Mesenchymal stem cell (in vitro differentiated cells and primary cell): ENCODE measurements around the gene CWF19L2.

Source experiments
- DNase-seq: peaks from one replicate; pipeline ENCODE4 v3.0.0-alpha.2; 2013
- H2AFZ ChIP-seq: one replicate; pipeline ENCODE4 v1.6.1; 2013; ENCODE audit warnings: low read depth, mild to moderate bottlenecking, control low read depth, inconsistent platforms, low read length, moderate library complexity
- H2AK5ac ChIP-seq: 2 replicates; pipeline ENCODE4 v1.6.1; 2013; ENCODE audit warnings: low read length, moderate library complexity, mild to moderate bottlenecking, inconsistent platforms; ENCODE audit not compliant: severe bottlenecking
- H2BK120ac ChIP-seq: one replicate; pipeline ENCODE4 v1.6.1; 2013; ENCODE audit warnings: low read depth, mild to moderate bottlenecking, inconsistent platforms, low read length, moderate library complexity
- H2BK12ac ChIP-seq, 2 experiments: one replicate each; pipeline ENCODE4 v1.6.1; 2013; ENCODE audit warnings: inconsistent platforms in 2 of 2, low read length in 2 of 2, mild to moderate bottlenecking in 2 of 2, moderate library complexity in 2 of 2, control low read depth in 1 of 2
- H2BK15ac ChIP-seq: one replicate; pipeline ENCODE4 v1.6.1; 2013; ENCODE audit warnings: mild to moderate bottlenecking, low read depth, inconsistent platforms; ENCODE audit not compliant: poor library complexity, severe bottlenecking
- H2BK5ac ChIP-seq: 2 replicates; pipeline ENCODE4 v1.6.1; 2013; ENCODE audit warnings: low read depth, mild to moderate bottlenecking, low read length, control low read depth, inconsistent platforms; ENCODE audit not compliant: poor library complexity, severe bottlenecking
- H3K14ac ChIP-seq, 2 experiments: one replicate each; pipeline ENCODE4 v1.6.1; 2013; ENCODE audit warnings: inconsistent platforms in 2 of 2, low read length in 2 of 2, control low read depth in 1 of 2, mild to moderate bottlenecking in 1 of 2, moderate library complexity in 1 of 2
- H3K18ac ChIP-seq, 2 experiments: one replicate each; pipeline ENCODE4 v1.6.1; 2013; ENCODE audit warnings: inconsistent platforms in 2 of 2, low read length in 2 of 2, control low read depth in 1 of 2, low read depth in 1 of 2, mild to moderate bottlenecking in 1 of 2
- H3K23ac ChIP-seq, 2 experiments: one replicate each; pipeline ENCODE4 v1.6.1; 2013; ENCODE audit warnings: inconsistent platforms in 2 of 2, low read length in 2 of 2, mild to moderate bottlenecking in 2 of 2, moderate library complexity in 2 of 2, control low read depth in 1 of 2
- H3K27ac ChIP-seq: 2 replicates; pipeline ENCODE4 v1.5.1; 2013; ENCODE audit warnings: mild to moderate bottlenecking, moderate library complexity, low read length, control low read depth, inconsistent platforms; ENCODE audit not compliant: poor library complexity, severe bottlenecking
- H3K27me3 ChIP-seq, 2 experiments: 2 replicates each; pipeline versions ENCODE4 v1.6.1 to v1.7.0; 2013; ENCODE audit warnings: low read length in 2 of 2, mild to moderate bottlenecking in 2 of 2, moderate library complexity in 2 of 2, control low read depth in 1 of 2, inconsistent platforms in 1 of 2; ENCODE audit not compliant: control insufficient read depth in 1 of 2, insufficient read depth in 1 of 2
- H3K36me3 ChIP-seq, 2 experiments: 2 replicates each; pipeline versions ENCODE4 v1.6.1 to v1.7.0; 2013; ENCODE audit warnings: low read length in 2 of 2, control low read depth in 1 of 2, inconsistent platforms in 1 of 2, low read depth in 1 of 2, mild to moderate bottlenecking in 1 of 2; ENCODE audit not compliant: insufficient read depth in 2 of 2, control insufficient read depth in 1 of 2
- H3K4ac ChIP-seq, 2 experiments: one replicate each; pipeline ENCODE4 v1.6.1; 2013; ENCODE audit warnings: inconsistent platforms in 2 of 2, low read length in 2 of 2, mild to moderate bottlenecking in 2 of 2, moderate library complexity in 2 of 2, control low read depth in 1 of 2, low read depth in 1 of 2
- H3K4me1 ChIP-seq: 2 replicates; pipeline ENCODE4 v1.6.1; 2013; ENCODE audit warnings: low read depth, low read length, control low read depth; ENCODE audit not compliant: control insufficient read depth, insufficient read depth
- H3K4me2 ChIP-seq: 2 replicates; pipeline ENCODE4 v1.6.1; 2013; ENCODE audit warnings: low read length, mild to moderate bottlenecking, inconsistent platforms; ENCODE audit not compliant: poor library complexity, severe bottlenecking
- H3K4me3 ChIP-seq, 2 experiments: 2 replicates each; pipeline versions ENCODE4 v1.5.1 to v1.7.0; 2013; ENCODE audit warnings: low read length in 2 of 2, mild to moderate bottlenecking in 2 of 2, control low read depth in 1 of 2, low read depth in 1 of 2; ENCODE audit not compliant: insufficient read depth in 1 of 2
- H3K79me1 ChIP-seq: replicated peaks from 2 replicates; pipeline ENCODE4 v1.6.1; 2013; ENCODE audit warnings: mild to moderate bottlenecking, control low read depth, low read length, inconsistent platforms; ENCODE audit not compliant: poor library complexity, severe bottlenecking
- H3K9ac ChIP-seq: 2 replicates; pipeline ENCODE4 v1.7.0; 2013; ENCODE audit warnings: mild to moderate bottlenecking, low read length, moderate library complexity
- H3K9me3 ChIP-seq: 2 replicates; pipeline ENCODE4 v1.7.0; 2013; ENCODE audit warnings: mild to moderate bottlenecking, low read length; ENCODE audit not compliant: control insufficient read depth
- H4K8ac ChIP-seq: one replicate; pipeline ENCODE4 v1.6.1; 2013; ENCODE audit warnings: inconsistent platforms, mild to moderate bottlenecking, low read length, moderate library complexity
- H4K91ac ChIP-seq: one replicate; pipeline ENCODE4 v1.6.1; 2013; ENCODE audit warnings: mild to moderate bottlenecking, low read length, inconsistent platforms
- WGBS: methylation state at CpG from one replicate; pipeline ENCODE4 v1.1.7; 2013; ENCODE audit warnings: mixed read lengths; 5-methylcytosine and 5-hydroxymethylcytosine counted together

The CWF19L2 gene

GRCh38 chr11:107307991-107308390 is 149.6 kb downstream of the CWF19L2 start:
- Histone ChIP-seq H3K36me3 (peaks cover 0 to 24% of the 10 kb centered on the region in 2 experiments), H3K23ac (no peak overlapping the region), H3K4ac (no peak overlapping the region), H3K18ac (no peak overlapping the region), H3K79me1 (no peaks in the 10 kb centered on the region), H2BK15ac (no peak overlapping the region), H3K9me3 (no peaks in the 10 kb centered on the region), H2BK120ac (no peak overlapping the region), H3K14ac (no peak overlapping the region), H2AFZ (no peak overlapping the region), H3K4me1 (no peaks in the 10 kb centered on the region), H3K27me3 (no peaks in the 10 kb centered on the region), H3K4me2 (no peak overlapping the region), H2BK5ac (no peak overlapping the region), H4K91ac (no peak overlapping the region), H3K9ac (no peak overlapping the region), H4K8ac (no peak overlapping the region), H2BK12ac (no peak overlapping the region), H2AK5ac (no peak overlapping the region), H3K4me3 (no peak overlapping the region), H3K27ac (no peak overlapping the region)
- 91% methylated on average over 2 of the region's 2 CpGs for WGBS
- DNase-seq, result no peak

GRCh38 chr11:107301878-107302277 is 155.7 kb downstream of the CWF19L2 start:
- no peak overlapping the region for H3K9ac ChIP-seq
- no peak overlapping the region for H4K91ac ChIP-seq
- H2AK5ac ChIP-seq, result no peak overlapping the region
- H3K79me1 ChIP-seq, result no peaks in the 10 kb centered on the region
- H3K4me3 ChIP-seq, result no peak overlapping the region
- no peak overlapping the region for H3K14ac ChIP-seq
- H2BK12ac ChIP-seq, result no peak overlapping the region
- H2BK15ac ChIP-seq, result no peak overlapping the region
- no peaks in the 10 kb centered on the region for H3K9me3 ChIP-seq
- H3K27me3 ChIP-seq, result no peaks in the 10 kb centered on the region
- H2BK120ac ChIP-seq, result no peak overlapping the region
- peaks cover 0 to 26% of the 10 kb centered on the region in 2 experiments for H3K36me3 ChIP-seq
- H3K27ac ChIP-seq, result no peak overlapping the region
- H3K4ac ChIP-seq, result no peak overlapping the region
- H2AFZ ChIP-seq, result no peak overlapping the region
- H4K8ac ChIP-seq, result no peak overlapping the region
- H3K23ac ChIP-seq, result no peak overlapping the region
- H3K4me1 ChIP-seq, result no peaks in the 10 kb centered on the region
- 43% methylated on average over 1 of the region's 1 CpG for WGBS
- no peak overlapping the region for H3K4me2 ChIP-seq
- H2BK5ac ChIP-seq, result no peak overlapping the region
- H3K18ac ChIP-seq, result no peak overlapping the region
- DNase-seq, result no peak

DNA sequence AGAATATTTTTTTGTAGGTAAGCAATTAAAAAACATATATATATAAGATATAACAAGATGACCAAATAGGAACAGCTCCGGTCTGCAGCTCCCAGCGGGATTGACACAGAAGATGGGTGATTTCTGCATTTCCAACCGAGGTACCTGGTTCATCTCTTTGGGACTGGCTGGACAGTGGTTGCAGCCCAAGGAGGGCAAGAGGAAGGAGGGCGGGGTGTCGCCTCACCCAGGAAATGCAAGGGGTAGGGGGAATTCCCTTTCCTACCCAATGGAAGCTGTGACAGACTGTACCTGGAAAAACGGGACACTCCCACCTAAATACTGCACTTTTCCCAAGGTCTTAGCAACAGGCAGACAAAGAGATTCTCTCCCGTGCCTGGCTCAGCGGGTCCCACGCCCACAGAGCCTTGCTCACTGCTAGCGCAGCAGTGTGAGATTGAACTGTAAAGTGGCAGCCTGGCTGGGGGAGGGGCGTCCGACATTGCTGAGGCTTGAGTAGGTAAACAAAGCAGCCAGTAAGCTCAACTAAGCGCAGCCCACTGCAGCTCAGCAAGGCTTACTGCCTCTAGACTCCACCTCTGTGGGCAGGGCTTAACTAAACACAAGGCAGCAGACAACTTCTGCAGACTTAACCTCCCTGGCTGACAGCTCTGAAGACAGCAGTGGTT is 163.8 kb downstream of the CWF19L2 start:
- H3K27ac ChIP-seq, result no peak overlapping the region

GRCh38 chr11:107282195-107282594 is 175.4 kb downstream of the CWF19L2 start:
- Histone ChIP-seq H3K27me3 (no peaks in the 10 kb centered on the region), H3K18ac (no peak overlapping the region), H3K9ac (no peak overlapping the region), H3K79me1 (no peaks in the 10 kb centered on the region), H2AFZ (no peak overlapping the region), H2BK15ac (no peak overlapping the region), H3K9me3 (no peaks in the 10 kb centered on the region), H3K4me2 (no peak overlapping the region), H3K14ac (no peak overlapping the region), H4K91ac (no peak overlapping the region), H4K8ac (no peak overlapping the region), H3K36me3 (no peaks in the 10 kb centered on the region), H2BK12ac (no peak overlapping the region), H2BK5ac (no peak overlapping the region), H3K4me1 (no peaks in the 10 kb centered on the region), H3K27ac (no peak overlapping the region), H2BK120ac (no peak overlapping the region), H3K23ac (no peak overlapping the region), H3K4me3 (no peak overlapping the region), H2AK5ac (no peak overlapping the region), H3K4ac (no peak overlapping the region)
- WGBS, result no CpG with 5 or more reads among the region's 1 CpG
- no peak for DNase-seq

More for the DNA sequence above, 163.8 kb downstream of the CWF19L2 start:
- Histone ChIP-seq H3K36me3 (peaks cover 8% of the 10 kb centered on the region in 2 experiments), H4K8ac (no peak overlapping the region), H2BK15ac (no peak overlapping the region), H3K18ac (no peak overlapping the region), H2AK5ac (no peak overlapping the region), H2BK120ac (no peak overlapping the region), H3K4ac (no peak overlapping the region), H3K79me1 (no peaks in the 10 kb centered on the region), H2BK5ac (no peak overlapping the region), H3K9me3 (peaks cover 6% of the 10 kb centered on the region), H3K9ac (no peak overlapping the region), H2AFZ (no peak overlapping the region), H3K23ac (no peak overlapping the region), H4K91ac (no peak overlapping the region), H3K4me2 (no peak overlapping the region), H3K27me3 (no peaks in the 10 kb centered on the region), H3K4me1 (no peaks in the 10 kb centered on the region), H3K14ac (no peak overlapping the region), H3K4me3 (no peak overlapping the region), H2BK12ac (no peak overlapping the region)
- no peak for DNase-seq
- WGBS, result 96% methylated on average over 9 of the region's 13 CpGs
